ENCODE measurements around the gene SOHLH1.

GRCh38 chr9:135743546-135744332, 44.5 kb upstream of the SOHLH1 start:
- TF ChIP-seq CTCF (IDR thresholded peaks at IDR 0.05; ENCODE audit: low read depth, low read length) (no peak), EZH2phosphoT487 (IDR thresholded peaks at IDR 0.05; ENCODE audit: low read depth) (no peak)
